ENCODE results near the gene RNASEH2A.

DNA sequence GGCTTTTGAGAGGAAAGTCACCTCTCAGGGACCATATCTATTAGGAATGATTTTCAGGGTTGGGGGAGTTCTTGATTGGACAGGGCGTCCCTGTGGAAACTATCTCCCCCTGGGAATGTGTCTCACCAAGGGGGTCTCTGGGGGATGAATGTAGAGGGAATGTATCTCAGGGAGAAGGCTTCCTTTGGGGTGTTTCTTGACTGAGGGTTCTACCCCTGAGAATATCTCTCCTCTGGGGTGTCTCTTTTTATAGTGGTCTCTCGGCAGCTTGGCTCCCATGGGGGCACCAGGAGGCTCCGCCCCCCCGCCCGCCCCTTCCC is 27.0 kb downstream of the RNASEH2A start:
- TF ChIP-seq, protein P1, sequence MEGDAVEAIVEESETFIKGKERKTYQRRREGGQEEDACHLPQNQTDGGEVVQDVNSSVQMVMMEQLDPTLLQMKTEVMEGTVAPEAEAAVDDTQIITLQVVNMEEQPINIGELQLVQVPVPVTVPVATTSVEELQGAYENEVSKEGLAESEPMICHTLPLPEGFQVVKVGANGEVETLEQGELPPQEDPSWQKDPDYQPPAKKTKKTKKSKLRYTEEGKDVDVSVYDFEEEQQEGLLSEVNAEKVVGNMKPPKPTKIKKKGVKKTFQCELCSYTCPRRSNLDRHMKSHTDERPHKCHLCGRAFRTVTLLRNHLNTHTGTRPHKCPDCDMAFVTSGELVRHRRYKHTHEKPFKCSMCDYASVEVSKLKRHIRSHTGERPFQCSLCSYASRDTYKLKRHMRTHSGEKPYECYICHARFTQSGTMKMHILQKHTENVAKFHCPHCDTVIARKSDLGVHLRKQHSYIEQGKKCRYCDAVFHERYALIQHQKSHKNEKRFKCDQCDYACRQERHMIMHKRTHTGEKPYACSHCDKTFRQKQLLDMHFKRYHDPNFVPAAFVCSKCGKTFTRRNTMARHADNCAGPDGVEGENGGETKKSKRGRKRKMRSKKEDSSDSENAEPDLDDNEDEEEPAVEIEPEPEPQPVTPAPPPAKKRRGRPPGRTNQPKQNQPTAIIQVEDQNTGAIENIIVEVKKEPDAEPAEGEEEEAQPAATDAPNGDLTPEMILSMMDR (IDR thresholded peaks at IDR 0.05) = no peak
- no peak for TF ChIP-seq POLR2A (IDR thresholded peaks at IDR 0.05)
